ENCODE measurements around the gene ELMOD3. TPM values are rescaled to one million over a fixed set of nuclear protein-coding genes. Genes with fewer than 3 reads are reported as not detected.
A peak's percentile ranks its signal among the peaks of the same experiment; 100 is the strongest.
"Not testable (repeated sequence)": the region's sequence is repeated elsewhere in the genome, so short reads cannot be mapped to it uniquely, and the experiment has no call there.

Gene ELMOD3
- total RNA-seq, 1 donor from 2014 or later: 12.7 TPM

- DNase-seq (ENCODE audit: low spot score) (no peak), ATAC-seq (no peak)
Measured at GRCh38 chr2:85398426-85399182, 44.0 kb downstream of the ELMOD3 start.

- ATAC-seq (no peak), DNase-seq (ENCODE audit: low spot score) (no peak)
Measured at GRCh38 chr2:85399183-85399455, 44.5 kb downstream of the ELMOD3 start.

- ATAC-seq (no peak), DNase-seq (ENCODE audit: low spot score) (no peak)
Measured at GRCh38 chr2:85400023-85400422, 45.5 kb downstream of the ELMOD3 start.

GRCh38 chr2:85400541-85401463 lies 46.2 kb downstream of the ELMOD3 start:
- ATAC-seq (no peak), DNase-seq (ENCODE audit: low spot score) (no peak)

GRCh38 chr2:85401464-85401805 lies 46.9 kb downstream of the ELMOD3 start:
- no peak for DNase-seq (ENCODE audit: low spot score)
- ATAC-seq: no peak

GRCh38 chr2:85401844-85402243 lies 47.3 kb downstream of the ELMOD3 start:
- no peak for DNase-seq (ENCODE audit: low spot score)
- ATAC-seq: no peak

GRCh38 chr2:85405201-85406059 lies 50.9 kb downstream of the ELMOD3 start:
- DNase-seq (ENCODE audit: low spot score) (no peak), ATAC-seq (peak; percentile 54)

GRCh38 chr2:85409845-85410583 lies 55.4 kb downstream of the ELMOD3 start, which contains the start of gene CAPG:
TSS of gene CAPG (minus strand) at chr2:85410366. CDS start at chr2:85402145, 8,221 bp downstream.
- peak; percentile 15 for ATAC-seq

GRCh38 chr2:85410584-85411404 lies 56.2 kb downstream of the ELMOD3 start:
- no peak for DNase-seq (ENCODE audit: low spot score)
- no peak for ATAC-seq

More at GRCh38 chr2:85409845-85410583, 55.4 kb downstream of the ELMOD3 start, which contains the start of gene CAPG:
- DNase-seq (ENCODE audit: low spot score): no peak

GRCh38 chr2:85411405-85411748 lies 56.8 kb downstream of the ELMOD3 start:
- DNase-seq (ENCODE audit: low spot score): no peak
- no peak for ATAC-seq

GRCh38 chr2:85413592-85414420 lies 59.2 kb downstream of the ELMOD3 start:
- ATAC-seq: peak; percentile 27
- no peak for DNase-seq (ENCODE audit: low spot score)

GRCh38 chr2:85414421-85414759 lies 59.8 kb downstream of the ELMOD3 start:
- ATAC-seq; DNase-seq (ENCODE audit: low spot score): not testable (repeated sequence)

GRCh38 chr2:85414761-85415553 lies 60.4 kb downstream of the ELMOD3 start:
- DNase-seq (ENCODE audit: low spot score) (no peak), ATAC-seq (no peak)

GRCh38 chr2:85415980-85416650 lies 61.5 kb downstream of the ELMOD3 start:
- no peak for ATAC-seq

GRCh38 chr2:85418132-85419008 lies 63.8 kb downstream of the ELMOD3 start, which contains the start of gene SH2D6:
TSS of gene SH2D6 (plus strand) at chr2:85418714. CDS start at chr2:85429466, 10,752 bp downstream.
- ATAC-seq (peak; percentile 64), DNase-seq (ENCODE audit: low spot score) (peak; percentile 84)

More at GRCh38 chr2:85415980-85416650, 61.5 kb downstream of the ELMOD3 start:
- no peak for DNase-seq (ENCODE audit: low spot score)

- no peak for ATAC-seq
- DNase-seq (ENCODE audit: low spot score): no peak
Measured at GRCh38 chr2:85419009-85419675, 64.6 kb downstream of the ELMOD3 start.
